CD14-positive monocyte (primary cell): ENCODE results near the gene PAXIP1. TPM values are rescaled to one million over a fixed set of nuclear protein-coding genes. Genes with fewer than 3 reads are reported as not detected.
"Not testable (repeated sequence)": the region's sequence is repeated elsewhere in the genome, so short reads cannot be mapped to it uniquely, and the experiment has no call there.

ENCODE experiments used
- DNase-seq, 3 donors: peaks; one replicate each; pipeline ENCODE4 v3.0.0-alpha.2; 2011 to 2022
- H2AFZ ChIP-seq: 2 replicates; pipeline ENCODE4 v1.6.0; 2012; ENCODE audit warnings: mild to moderate bottlenecking, low read depth, low read length, inconsistent platforms; ENCODE audit not compliant: insufficient read depth, poor library complexity, severe bottlenecking
- H3K27ac ChIP-seq, 2 donors: 1 replicate in 1 of 2; 2 replicates in 1 of 2; pipeline ENCODE4 v1.5.1; 2012 to 2013; ENCODE audit warnings: low read length in 2 of 2, control low read depth in 1 of 2, inconsistent platforms in 1 of 2, low read depth in 1 of 2, mild to moderate bottlenecking in 1 of 2
- H3K27me3 ChIP-seq, 2 donors: one replicate each; pipeline versions ENCODE4 v1.6.0 to v1.6.1; 2011 to 2013; ENCODE audit warnings: low read length in 2 of 2; ENCODE audit not compliant: control insufficient read depth in 2 of 2, insufficient read depth in 2 of 2
- H3K36me3 ChIP-seq, 2 donors: replicated peaks in 1 of 2; 1 replicate in 1 of 2; 2 replicates in 1 of 2; pipeline versions ENCODE4 v1.5.1 to v1.6.1; 2012 to 2013; ENCODE audit warnings: low read length in 2 of 2, control low read depth in 1 of 2, inconsistent platforms in 1 of 2, mild to moderate bottlenecking in 1 of 2; ENCODE audit not compliant: insufficient read depth in 2 of 2, control insufficient read depth in 1 of 2
- H3K4me1 ChIP-seq, 2 donors: 1 replicate in 1 of 2; 2 replicates in 1 of 2; pipeline versions ENCODE4 v1.5.1 to v1.6.1; 2012 to 2013; ENCODE audit warnings: low read length in 2 of 2, control low read depth in 1 of 2, inconsistent platforms in 1 of 2, mild to moderate bottlenecking in 1 of 2, moderate library complexity in 1 of 2; ENCODE audit not compliant: insufficient read depth in 2 of 2, control insufficient read depth in 1 of 2
- H3K4me2 ChIP-seq: replicated peaks from 2 replicates; pipeline ENCODE3; 2012; ENCODE audit warnings: low read length, moderate library complexity, mild to moderate bottlenecking; ENCODE audit not compliant: poor library complexity, severe bottlenecking; ENCODE audit errors: extremely low read depth
- H3K4me3 ChIP-seq, 3 experiments: fragments of 200-600 bp in 1 of 3; sonication (generic) in 1 of 3; replicated peaks in 1 of 3; 1 replicate in 2 of 3; 2 replicates in 1 of 3; pipeline ENCODE4 v1.5.1; 2011 to 2013; ENCODE audit warnings: low read length in 3 of 3, mild to moderate bottlenecking in 3 of 3, control low read depth in 2 of 3, low read depth in 2 of 3, inconsistent platforms in 1 of 3, moderate library complexity in 1 of 3
- H3K79me2 ChIP-seq: 2 replicates; pipeline ENCODE4 v1.6.0; 2012; ENCODE audit warnings: mild to moderate bottlenecking, control low read depth, inconsistent platforms, low read length, moderate library complexity; ENCODE audit not compliant: insufficient read depth
- H3K9ac ChIP-seq: 2 replicates; pipeline ENCODE4 v1.6.0; 2017; ENCODE audit warnings: low read length, mild to moderate bottlenecking; ENCODE audit not compliant: insufficient read depth, poor library complexity, severe bottlenecking
- H3K9me3 ChIP-seq, 2 donors: replicated peaks in 1 of 2; 1 replicate in 1 of 2; 2 replicates in 1 of 2; pipeline versions ENCODE4 v1.5.1 to v1.6.1; 2012 to 2013; ENCODE audit warnings: low read length in 2 of 2, control low read depth in 1 of 2; ENCODE audit not compliant: control insufficient read depth in 1 of 2, insufficient read depth in 1 of 2
- H4K20me1 ChIP-seq: 2 replicates; pipeline ENCODE4 v1.6.0; 2012; ENCODE audit warnings: mild to moderate bottlenecking, low read length, control low read depth, moderate library complexity; ENCODE audit not compliant: insufficient read depth
- H3K27ac Mint-ChIP-seq, 7 donors: one replicate each; pipeline ENCODE4 v1.8.0; 2020; ENCODE audit warnings: mild to moderate bottlenecking in 7 of 7, mixed read lengths in 7 of 7, moderate library complexity in 6 of 7, inconsistent platforms in 2 of 7
- H3K27me3 Mint-ChIP-seq, 3 donors: one replicate each; pipeline ENCODE4 v1.8.0; 2021 to 2022; ENCODE audit warnings: low read depth in 3 of 3, mild to moderate bottlenecking in 3 of 3, mixed read lengths in 3 of 3, moderate library complexity in 3 of 3, inconsistent platforms in 1 of 3
- H3K36me3 Mint-ChIP-seq, 2 donors: one replicate each; pipeline ENCODE4 v1.8.0; 2020; ENCODE audit warnings: mixed read lengths in 2 of 2, inconsistent platforms in 1 of 2, mild to moderate bottlenecking in 1 of 2
- H3K4me1 Mint-ChIP-seq: one replicate; pipeline ENCODE4 v1.8.0; 2020; ENCODE audit warnings: mild to moderate bottlenecking, mixed read lengths
- H3K4me3 Mint-ChIP-seq, 2 donors: one replicate each; pipeline ENCODE4 v1.8.0; 2020; ENCODE audit warnings: mild to moderate bottlenecking in 2 of 2, mixed read lengths in 2 of 2, moderate library complexity in 1 of 2
- H3K9me3 Mint-ChIP-seq, 7 donors: one replicate each; pipeline ENCODE4 v1.8.0; 2020 to 2022; ENCODE audit warnings: mixed read lengths in 7 of 7, mild to moderate bottlenecking in 6 of 7, moderate library complexity in 6 of 7, inconsistent platforms in 2 of 7
- CTCF ChIP-seq: fragments of 200-600 bp; IDR thresholded peaks from one replicate; pipeline ENCODE4 v1.8.0; 2022; ENCODE audit warnings: antibody characterized with exemption, mild to moderate bottlenecking
- WGBS: methylation state at CpG from one replicate; pipeline ENCODE4 v1.1.5; 2013; ENCODE audit warnings: missing lambda C conversion rate; ENCODE audit not compliant: insufficient coverage; 5-methylcytosine and 5-hydroxymethylcytosine counted together
- intact Hi-C, 2 donors: fragments of 100-400 bp; cut with micrococcal nuclease; formaldehyde crosslinking; loops; one replicate each; pipeline versions ENCODE4 v1.15.0 to v1.15.1; 2023
- polyA plus RNA-seq, 3 donors: library from polyadenylated mRNA; depleted of rRNA in 1 of 3; unstranded in 2 of 3; stranded (reverse) in 1 of 3; fragments of 300-500 nt in 2 of 3; fragments of >200 nt in 1 of 3; fragmentation: Illumina TruSeq in 2 of 3; gene quantifications; 1 replicate in 2 of 3; 2 replicates in 1 of 3; pipeline ENCODE4 v1.2.3, GENCODE V29; 2012 to 2021

The PAXIP1 gene
- polyA plus RNA-seq, 3 donors: 0.44 to 8.4 (median 0.58) TPM

- H3K27me3 Mint-ChIP-seq: peaks cover 0 to 2% (median 0%) of the 10 kb centered on the region in 3 donors
- Histone ChIP-seq H3K4me1 (peaks cover 5 to 13% of the 10 kb centered on the region in 2 donors), H3K36me3 (peaks cover 3 to 37% of the 10 kb centered on the region in 2 donors), H3K27me3 (no peaks in the 10 kb centered on the region), H3K27ac (peak overlapping the region in 1 of 2 donors; percentile 34), H3K4me3 (no peak overlapping the region), H3K79me2 (no peaks in the 10 kb centered on the region), H3K9ac (no peak overlapping the region), H3K4me2 (no peak overlapping the region), H4K20me1 (no peaks in the 10 kb centered on the region), H3K9me3 (peaks cover 20 to 23% of the 10 kb centered on the region in 2 donors), H2AFZ (no peak overlapping the region)
- no CpG with 5 or more reads among the region's 1 CpG for WGBS
- peak in 2 of 3 donors; percentile 8 to 33 for DNase-seq
- no peak overlapping the region for H3K4me3 Mint-ChIP-seq
- H3K9me3 Mint-ChIP-seq: peaks cover 19 to 24% (median 22%) of the 10 kb centered on the region in 7 donors
- peaks cover 33 to 36% of the 10 kb centered on the region in 2 donors for H3K36me3 Mint-ChIP-seq
- H3K4me1 Mint-ChIP-seq: peaks cover 12% of the 10 kb centered on the region
- H3K27ac Mint-ChIP-seq: peak overlapping the region in 1 of 7 donors; percentile 2
- TF ChIP-seq CTCF: no peak
- intact Hi-C loops: no loop called here
These were observed 65.1 kb downstream of the PAXIP1 start for GRCh38 chr7:154937837-154938236.

- 100% methylated on average over 3 of the region's 5 CpGs for WGBS
- H4K20me1 ChIP-seq, intact Hi-C loops, H3K27ac Mint-ChIP-seq, H3K4me2 ChIP-seq, H3K27ac ChIP-seq, H3K79me2 ChIP-seq, H2AFZ ChIP-seq, H3K27me3 ChIP-seq, H3K4me3 Mint-ChIP-seq, H3K9ac ChIP-seq, DNase-seq, H3K4me3 ChIP-seq, H3K27me3 Mint-ChIP-seq: not testable (repeated sequence)
- H3K9me3 Mint-ChIP-seq: peaks cover 19 to 29% (median 24%) of the 10 kb centered on the region in 7 donors
- Histone ChIP-seq H3K4me1 (peaks cover 7 to 14% of the 10 kb centered on the region in 2 donors), H3K9me3 (peaks cover 23% of the 10 kb centered on the region in 2 donors), H3K36me3 (peaks cover 0 to 19% of the 10 kb centered on the region in 2 donors)
- H3K36me3 Mint-ChIP-seq: peaks cover 21 to 30% of the 10 kb centered on the region in 2 donors
- H3K4me1 Mint-ChIP-seq: peaks cover 22% of the 10 kb centered on the region
These were observed 68.5 kb downstream of the PAXIP1 start for GRCh38 chr7:154934353-154934952.
